ENCODE measurements around the gene TRIM65. TPM values are rescaled to one million over a fixed set of nuclear protein-coding genes. Genes with fewer than 3 reads are reported as not detected.

The TRIM65 gene
- total RNA-seq, 1 donor from 2014 or later: 21.9 TPM

DNA sequence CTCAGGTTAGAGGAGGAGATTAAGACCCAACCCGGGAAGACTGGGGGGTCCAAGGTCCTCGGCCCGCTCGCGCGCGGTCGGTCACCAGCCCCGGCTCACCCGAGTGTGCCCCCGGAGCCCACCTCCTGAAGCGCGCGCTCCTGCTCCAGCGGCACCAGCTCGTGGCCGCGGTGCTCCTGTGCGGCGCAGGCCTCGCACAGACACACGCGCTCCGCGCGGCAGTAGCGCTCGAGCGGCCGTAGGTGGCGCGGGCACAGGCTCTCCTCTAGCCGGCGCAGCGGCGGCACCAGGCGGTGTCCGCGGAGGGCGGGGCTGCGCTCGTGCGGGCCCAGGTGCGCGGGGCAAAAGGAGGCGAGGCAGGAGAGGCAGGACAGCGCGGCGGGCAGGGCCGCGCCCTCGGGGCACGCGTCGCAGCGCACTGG lies 19.0 kb downstream of the TRIM65 start:
- Mint-ChIP-seq H3K4me3 (peak overlapping the region; percentile 64), H3K27ac (no peak overlapping the region), H3K4me1 (peaks cover 16% of the 10 kb centered on the region), H3K27me3 (ENCODE audit: low read depth) (peaks cover 72% of the 10 kb centered on the region), H3K36me3 (no peaks in the 10 kb centered on the region), H3K9me3 (no peaks in the 10 kb centered on the region)
- DNase-seq (ENCODE audit: low spot score in 2 of 2, unreplicated experiment in 2 of 2): peak; percentile 64 to 78
- TF ChIP-seq CTCF (IDR thresholded peaks at IDR 0.05; ENCODE audit: unreplicated experiment): peak; percentile 39

DNA sequence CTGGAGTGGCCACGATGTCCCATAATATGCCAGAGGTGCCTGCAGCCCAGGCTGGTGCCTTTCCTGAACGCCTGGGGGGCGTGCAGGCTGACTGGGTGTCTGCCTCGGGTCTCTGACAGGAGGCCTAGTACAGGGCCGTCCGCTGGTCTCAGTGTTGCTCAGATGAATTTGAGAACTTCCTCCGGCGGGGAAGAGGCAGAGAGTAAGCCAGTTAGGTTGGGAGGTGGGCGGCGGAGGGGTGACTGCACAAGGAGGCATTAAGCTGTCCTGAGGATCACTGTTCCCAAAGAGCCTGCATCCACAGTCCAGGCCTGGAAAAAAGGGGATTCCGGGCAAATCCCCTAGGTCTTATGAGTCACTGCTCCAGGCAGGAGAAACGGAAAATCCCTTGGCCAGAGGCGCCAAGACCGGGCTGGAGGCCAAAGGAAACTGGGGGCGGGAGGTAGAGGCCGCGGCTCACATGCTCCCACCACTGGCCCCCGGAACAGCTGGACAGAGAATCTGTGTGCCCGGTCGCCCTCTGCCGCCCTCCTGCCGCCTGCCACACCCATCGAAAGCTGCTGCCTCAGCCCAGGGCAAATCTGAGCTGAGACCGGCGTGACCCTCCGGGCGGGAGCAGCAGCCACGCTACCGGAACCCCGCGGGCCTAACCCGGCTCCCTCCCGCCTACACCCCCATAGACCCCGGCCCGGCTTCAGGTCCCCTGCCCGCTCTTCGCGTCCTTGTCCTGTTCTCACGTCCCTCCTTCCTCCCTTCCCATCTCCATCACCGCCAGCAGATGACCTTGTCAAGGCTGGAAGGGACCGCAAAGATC lies 19.6 kb downstream of the TRIM65 start:
- no peaks in the 10 kb centered on the region for H3K9me3 Mint-ChIP-seq
- H3K27me3 Mint-ChIP-seq (ENCODE audit: low read depth): peaks cover 67% of the 10 kb centered on the region
- H3K27ac Mint-ChIP-seq: peak overlapping the region; percentile 81
- TF ChIP-seq CTCF (IDR thresholded peaks at IDR 0.05; ENCODE audit: unreplicated experiment): no peak
- peak in 1 of 2 experiments; percentile 70 for DNase-seq (ENCODE audit: low spot score in 2 of 2, unreplicated experiment in 2 of 2)
- H3K4me3 Mint-ChIP-seq: peak overlapping the region; percentile 64
- H3K36me3 Mint-ChIP-seq: no peaks in the 10 kb centered on the region
- H3K4me1 Mint-ChIP-seq: peaks cover 16% of the 10 kb centered on the region

GRCh38 chr17:75876190-75876937 lies 20.4 kb downstream of the TRIM65 start:
- H3K4me3 Mint-ChIP-seq: peak overlapping the region; percentile 64

GRCh38 chr17:75875940-75876189 lies 20.9 kb downstream of the TRIM65 start:
- no peak for DNase-seq (ENCODE audit: low spot score in 2 of 2, unreplicated experiment in 2 of 2)
- no peaks in the 10 kb centered on the region for H3K36me3 Mint-ChIP-seq
- H3K27ac Mint-ChIP-seq: no peak overlapping the region
- H3K9me3 Mint-ChIP-seq: no peaks in the 10 kb centered on the region
- no peak overlapping the region for H3K4me3 Mint-ChIP-seq
- TF ChIP-seq CTCF (IDR thresholded peaks at IDR 0.05; ENCODE audit: unreplicated experiment): no peak
- peaks cover 54% of the 10 kb centered on the region for H3K27me3 Mint-ChIP-seq (ENCODE audit: low read depth)
- peaks cover 16% of the 10 kb centered on the region for H3K4me1 Mint-ChIP-seq

More at GRCh38 chr17:75876190-75876937, 20.4 kb downstream of the TRIM65 start:
- H3K9me3 Mint-ChIP-seq: no peaks in the 10 kb centered on the region
- H3K27me3 Mint-ChIP-seq (ENCODE audit: low read depth): peaks cover 59% of the 10 kb centered on the region
- no peaks in the 10 kb centered on the region for H3K36me3 Mint-ChIP-seq
- H3K27ac Mint-ChIP-seq: peak overlapping the region; percentile 81
- H3K4me1 Mint-ChIP-seq: peaks cover 16% of the 10 kb centered on the region
- DNase-seq (ENCODE audit: low spot score in 2 of 2, unreplicated experiment in 2 of 2): no peak
- no peak for TF ChIP-seq CTCF (IDR thresholded peaks at IDR 0.05; ENCODE audit: unreplicated experiment)

DNA sequence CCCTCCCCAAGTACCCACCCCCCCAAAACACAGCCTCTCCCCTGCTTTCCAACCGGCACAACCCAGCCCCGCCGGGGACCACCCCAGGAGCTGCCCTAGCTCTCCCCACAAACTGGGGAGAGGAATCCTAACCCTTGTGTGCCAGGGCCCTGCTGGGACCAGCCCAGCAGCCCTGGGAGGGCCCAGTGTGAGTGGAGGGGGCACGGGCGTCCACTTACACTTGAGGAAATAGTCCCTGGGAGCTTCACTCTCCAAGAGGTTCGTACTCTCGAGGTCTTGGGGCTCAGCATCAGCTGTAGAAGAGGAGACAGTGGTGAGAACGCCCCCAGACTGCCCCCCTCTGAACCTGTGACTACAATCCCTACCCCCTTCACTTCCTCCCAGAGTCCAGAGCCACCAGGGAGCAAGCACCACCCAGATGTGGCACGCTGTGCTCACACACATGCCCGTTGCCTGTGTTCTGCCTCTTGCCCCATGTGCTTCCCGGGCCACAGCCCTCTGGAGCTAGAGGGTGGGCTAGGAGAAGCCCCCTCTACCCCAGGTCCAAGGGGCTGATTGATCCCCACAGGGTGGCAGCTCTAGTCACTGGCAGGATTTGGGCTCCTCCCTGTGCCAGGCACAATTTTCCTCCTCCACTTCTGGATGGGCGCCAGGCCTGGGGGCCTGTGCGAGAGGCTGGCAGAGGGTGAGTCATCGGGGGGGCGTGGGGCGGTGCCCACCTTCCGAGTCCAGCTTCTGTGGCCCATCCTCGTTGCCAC lies 21.4 kb downstream of the TRIM65 start:
- Mint-ChIP-seq H3K9me3 (no peaks in the 10 kb centered on the region), H3K27ac (no peak overlapping the region), H3K4me3 (no peak overlapping the region), H3K27me3 (ENCODE audit: low read depth) (peaks cover 49% of the 10 kb centered on the region), H3K4me1 (peaks cover 16% of the 10 kb centered on the region), H3K36me3 (no peaks in the 10 kb centered on the region)
- TF ChIP-seq CTCF (IDR thresholded peaks at IDR 0.05; ENCODE audit: unreplicated experiment): no peak
- DNase-seq (ENCODE audit: low spot score in 2 of 2, unreplicated experiment in 2 of 2): no peak
